Natural killer cell treated with Interleukin-12 subunit alpha and Interleukin-12 subunit beta and Interleukin-15 and Interleukin-18, amount 100 ng/mL, for 72 hours (primary cell): ENCODE measurements around the gene BTNL3. TPM values are rescaled to one million over a fixed set of nuclear protein-coding genes. Genes with fewer than 3 reads are reported as not detected.
"Not testable (repeated sequence)": the region's sequence is repeated elsewhere in the genome, so short reads cannot be mapped to it uniquely, and the experiment has no call there.

ENCODE experiments used
- ATAC-seq, 2 donors: fragments of 150-1000 bp; cut with Tn5 transposase in 1 of 2; sonication (Bioruptor Pico), chemical (Tn5 transposase) in 1 of 2; 2 replicates each; pipeline ENCODE4 v1.10.0; 2021
- DNase-seq: peaks from one replicate; pipeline ENCODE4 v3.0.0; 2022; ENCODE audit warnings: low spot score
- H3K27ac Mint-ChIP-seq, 2 donors: 1 replicate in 1 of 2; 2 replicates in 1 of 2; pipeline ENCODE4 v1.8.0; 2022; ENCODE audit warnings: mixed read lengths in 2 of 2, mild to moderate bottlenecking in 1 of 2, moderate library complexity in 1 of 2
- H3K27me3 Mint-ChIP-seq, 2 donors: 1 replicate in 1 of 2; 2 replicates in 1 of 2; pipeline ENCODE4 v1.8.0; 2022; ENCODE audit warnings: mixed read lengths in 2 of 2
- H3K36me3 Mint-ChIP-seq: one replicate; pipeline ENCODE4 v1.8.0; 2022; ENCODE audit warnings: mixed read lengths
- H3K4me1 Mint-ChIP-seq, 2 donors: 1 replicate in 1 of 2; 2 replicates in 1 of 2; pipeline ENCODE4 v1.8.0; 2022; ENCODE audit warnings: low read depth in 2 of 2, mixed read lengths in 2 of 2, mild to moderate bottlenecking in 1 of 2
- H3K4me3 Mint-ChIP-seq: one replicate; pipeline ENCODE4 v1.8.0; 2022; ENCODE audit warnings: mixed read lengths
- H3K9me3 Mint-ChIP-seq: 2 replicates; pipeline ENCODE4 v1.8.0; 2022; ENCODE audit warnings: mixed read lengths
- total RNA-seq, 2 donors: library from RNA; stranded (reverse); gene quantifications; one replicate each; pipeline ENCODE4 v1.2.3, GENCODE V29; 2022

The BTNL3 gene
- total RNA-seq, 2 donors from 2014 or later: not detected

DNA sequence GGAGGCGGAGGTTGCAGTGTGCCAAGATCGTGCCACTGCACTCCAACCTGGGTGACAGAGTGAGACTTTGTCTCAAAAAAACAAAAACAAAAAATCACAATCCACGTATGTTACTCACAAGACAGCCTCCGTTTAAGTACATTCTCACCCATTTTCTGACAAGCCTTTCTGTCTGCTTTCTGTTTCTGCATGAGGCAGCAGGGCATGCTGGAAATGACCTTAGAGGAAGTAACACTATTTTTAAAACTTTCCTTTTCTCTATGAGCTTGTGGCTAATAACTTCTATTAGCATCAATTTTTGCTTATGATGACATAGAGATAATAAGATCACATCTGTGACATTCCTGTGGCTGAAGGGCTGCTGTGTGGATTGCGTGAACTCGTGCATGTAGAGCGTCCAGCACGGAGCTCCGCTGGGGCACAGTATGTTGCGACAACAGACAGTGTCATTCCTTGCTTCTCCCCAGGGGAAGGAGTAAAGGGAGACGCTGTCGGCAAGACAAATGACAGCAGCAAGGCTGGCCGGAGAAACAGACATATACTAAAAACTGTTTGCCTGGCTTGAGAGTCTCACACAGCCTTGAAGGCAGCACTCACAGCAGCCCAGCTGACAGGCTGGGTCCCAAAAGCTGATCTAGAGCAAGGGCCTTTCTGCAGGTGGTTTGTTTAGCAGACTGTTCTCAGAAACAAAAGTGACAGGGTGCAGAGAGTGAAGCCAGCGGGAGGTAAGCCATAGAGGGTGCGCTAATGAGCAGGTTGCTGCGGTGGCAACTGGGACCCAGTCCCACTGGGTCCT lies 1.6 kb downstream of the BTNL3 start:
- H3K4me3 Mint-ChIP-seq: no peak overlapping the region
- no peaks in the 10 kb centered on the region for H3K9me3 Mint-ChIP-seq
- no peaks in the 10 kb centered on the region for H3K36me3 Mint-ChIP-seq
- no peaks in the 10 kb centered on the region for H3K4me1 Mint-ChIP-seq
- peaks cover 0 to 59% of the 10 kb centered on the region in 2 donors for H3K27me3 Mint-ChIP-seq
- ATAC-seq (no peak), DNase-seq (no peak)
- H3K27ac Mint-ChIP-seq: no peak overlapping the region

DNA sequence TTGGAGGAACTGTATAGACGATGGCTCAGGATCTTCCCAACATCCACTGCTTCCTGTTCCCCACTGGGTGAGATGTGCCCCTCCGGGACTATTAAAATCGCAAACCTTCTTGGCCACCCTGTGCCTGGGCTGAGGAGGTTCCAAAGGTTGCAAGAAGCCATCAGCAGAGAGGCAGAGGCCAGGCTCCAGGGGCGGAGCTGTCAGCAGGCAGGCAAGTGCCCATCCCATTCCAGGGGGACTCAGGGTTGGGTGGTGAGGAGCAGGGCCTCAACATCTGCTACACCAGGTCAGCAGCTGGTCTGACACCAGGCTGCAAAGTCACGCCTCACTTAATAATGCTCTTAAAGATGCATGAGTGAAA lies 2.2 kb downstream of the BTNL3 start:
- no peaks in the 10 kb centered on the region for H3K9me3 Mint-ChIP-seq
- ATAC-seq (no peak), DNase-seq (no peak)
- peaks cover 0 to 59% of the 10 kb centered on the region in 2 donors for H3K27me3 Mint-ChIP-seq
- H3K4me3 Mint-ChIP-seq: no peak overlapping the region
- H3K27ac Mint-ChIP-seq: no peak overlapping the region
- no peaks in the 10 kb centered on the region for H3K4me1 Mint-ChIP-seq
- H3K36me3 Mint-ChIP-seq: no peaks in the 10 kb centered on the region

DNA sequence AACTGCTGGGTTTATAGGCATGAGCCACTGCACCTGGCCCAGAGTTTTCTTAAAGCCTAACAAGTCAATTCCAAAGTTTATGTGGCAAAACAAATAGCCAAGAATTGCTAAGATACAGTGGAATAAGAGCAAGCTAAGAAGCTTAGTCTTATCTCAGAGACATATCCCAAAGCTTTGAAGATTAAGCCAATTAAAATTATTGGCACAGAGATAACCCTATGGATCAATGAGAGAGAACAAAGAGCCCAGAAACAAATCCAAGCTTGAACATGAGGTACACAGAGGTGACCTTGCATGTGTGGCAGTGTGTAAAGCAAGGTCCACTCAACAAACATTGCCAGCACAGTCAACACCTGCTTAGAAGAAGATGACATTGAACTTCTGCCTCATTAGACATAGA lies 13.3 kb downstream of the BTNL3 start:
- Mint-ChIP-seq H3K4me1 (no peaks in the 10 kb centered on the region), H3K27ac (no peak overlapping the region), H3K4me3 (no peak overlapping the region), H3K27me3 (peaks cover 8 to 22% of the 10 kb centered on the region in 2 donors), H3K36me3 (no peaks in the 10 kb centered on the region), H3K9me3 (no peaks in the 10 kb centered on the region)
- DNase-seq: no peak
- no peak for ATAC-seq

DNA sequence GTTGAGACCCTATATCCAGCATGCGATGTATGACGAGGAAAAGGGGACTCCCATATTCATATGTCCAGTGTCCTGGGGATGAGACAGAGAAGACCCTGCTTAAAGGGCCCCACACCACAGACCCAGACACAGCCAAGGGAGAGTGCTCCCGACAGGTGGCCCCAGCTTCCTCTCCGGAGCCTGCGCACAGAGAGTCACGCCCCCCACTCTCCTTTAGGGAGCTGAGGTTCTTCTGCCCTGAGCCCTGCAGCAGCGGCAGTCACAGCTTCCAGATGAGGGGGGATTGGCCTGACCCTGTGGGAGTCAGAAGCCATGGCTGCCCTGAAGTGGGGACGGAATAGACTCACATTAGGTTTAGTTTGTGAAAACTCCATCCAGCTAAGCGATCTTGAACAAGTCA lies 17.1 kb downstream of the BTNL3 start:
- Mint-ChIP-seq H3K9me3 (no peaks in the 10 kb centered on the region), H3K4me3 (no peak overlapping the region), H3K27ac (no peak overlapping the region), H3K36me3 (no peaks in the 10 kb centered on the region), H3K27me3 (peaks cover 0 to 8% of the 10 kb centered on the region in 2 donors), H3K4me1 (no peaks in the 10 kb centered on the region)
- no peak for DNase-seq
- ATAC-seq: no peak

DNA sequence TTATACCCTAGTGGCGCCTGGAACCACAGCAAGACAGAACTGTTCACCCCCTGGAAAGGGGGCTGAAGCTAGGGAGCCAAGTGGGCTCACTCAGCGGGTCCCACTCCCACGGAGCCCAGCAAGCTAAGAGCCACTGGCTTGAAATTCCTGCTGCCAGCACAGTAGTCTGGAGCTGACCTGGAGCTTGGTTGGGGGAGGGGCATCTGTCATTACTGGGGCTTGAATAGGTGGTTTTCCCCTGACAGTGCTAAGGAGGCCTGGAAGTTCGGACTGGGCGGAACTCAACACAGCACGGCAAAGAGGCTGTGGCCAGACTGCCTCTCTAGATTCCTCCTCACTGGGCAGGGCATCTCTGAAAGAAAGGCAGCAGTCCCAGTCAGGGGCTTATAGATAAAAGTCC lies 19.5 kb downstream of the BTNL3 start:
- Mint-ChIP-seq H3K36me3 (no peaks in the 10 kb centered on the region), H3K4me3 (no peak overlapping the region), H3K4me1 (no peaks in the 10 kb centered on the region), H3K27ac (no peak overlapping the region), H3K9me3 (no peaks in the 10 kb centered on the region), H3K27me3 (peaks cover 6 to 18% of the 10 kb centered on the region in 2 donors)
- DNase-seq: no peak
- ATAC-seq: no peak

DNA sequence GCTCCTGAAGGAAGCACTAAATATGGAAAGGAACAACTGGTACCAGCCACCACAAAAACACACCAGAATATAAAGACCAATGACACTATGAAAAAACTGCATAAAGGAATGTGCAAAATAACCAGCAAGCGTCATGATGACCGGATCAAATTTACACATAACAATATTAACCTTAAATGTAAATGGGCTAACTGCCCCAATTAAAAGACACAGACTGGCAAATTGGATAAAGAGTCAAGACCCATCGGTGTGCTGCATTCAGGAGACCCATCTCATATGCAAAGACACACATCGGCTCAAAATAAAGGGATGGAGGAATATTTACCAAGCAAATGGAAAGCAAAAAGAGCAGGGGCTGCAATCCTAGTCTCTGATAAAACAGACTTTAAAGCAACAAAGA lies 21.4 kb downstream of the BTNL3 start:
- not testable (repeated sequence) for H3K4me1 Mint-ChIP-seq, H3K4me3 Mint-ChIP-seq, H3K36me3 Mint-ChIP-seq, ATAC-seq, DNase-seq, H3K27ac Mint-ChIP-seq, H3K9me3 Mint-ChIP-seq
- H3K27me3 Mint-ChIP-seq: peaks cover 7 to 15% of the 10 kb centered on the region in 2 donors

DNA sequence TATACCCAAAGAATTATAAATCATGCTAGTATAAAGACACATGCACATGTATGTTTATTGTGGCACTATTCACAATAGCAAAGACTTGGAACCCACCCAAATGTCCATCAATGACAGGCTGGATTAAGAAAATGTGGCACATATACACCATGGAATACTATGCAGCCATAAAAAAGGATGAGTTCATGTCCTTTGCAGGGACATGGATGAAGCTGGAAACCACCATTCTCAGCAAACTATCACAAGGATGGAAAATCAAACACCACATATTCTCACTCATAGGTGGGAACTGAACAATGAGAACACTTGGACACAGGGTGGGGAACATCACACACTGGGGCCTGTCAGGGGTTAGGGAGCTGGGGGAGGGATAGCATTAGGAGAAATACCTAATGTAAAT lies 26.0 kb downstream of the BTNL3 start:
- not testable (repeated sequence) for H3K36me3 Mint-ChIP-seq, H3K9me3 Mint-ChIP-seq, ATAC-seq

DNA sequence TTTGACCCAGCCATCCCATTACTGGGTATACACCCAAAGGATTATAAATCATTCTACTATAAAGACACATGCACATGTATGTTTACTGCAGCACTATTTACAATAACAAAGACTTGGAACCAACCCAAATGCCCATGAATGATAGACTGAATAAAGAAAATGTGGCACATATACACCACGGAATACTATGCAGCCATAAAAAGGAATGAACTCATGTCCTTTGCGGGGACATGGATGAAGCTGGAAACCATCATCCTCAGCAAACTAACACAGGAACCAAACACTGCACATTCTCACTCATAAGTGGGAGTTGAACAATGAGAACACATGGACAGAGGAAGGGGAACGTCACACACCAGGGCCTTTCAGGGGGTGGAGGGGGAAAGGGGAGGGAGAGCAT lies 28.8 kb downstream of the BTNL3 start:
- H3K36me3 Mint-ChIP-seq: peaks cover 11% of the 10 kb centered on the region
- H3K4me1 Mint-ChIP-seq, H3K27ac Mint-ChIP-seq, H3K4me3 Mint-ChIP-seq, H3K9me3 Mint-ChIP-seq, ATAC-seq, DNase-seq: not testable (repeated sequence)
- H3K27me3 Mint-ChIP-seq: peaks cover 24 to 27% of the 10 kb centered on the region in 2 donors

More for the DNA sequence above, 26.0 kb downstream of the BTNL3 start:
- not testable (repeated sequence) for H3K27ac Mint-ChIP-seq, DNase-seq, H3K4me1 Mint-ChIP-seq, H3K4me3 Mint-ChIP-seq
- peaks cover 20 to 22% of the 10 kb centered on the region in 2 donors for H3K27me3 Mint-ChIP-seq

DNA sequence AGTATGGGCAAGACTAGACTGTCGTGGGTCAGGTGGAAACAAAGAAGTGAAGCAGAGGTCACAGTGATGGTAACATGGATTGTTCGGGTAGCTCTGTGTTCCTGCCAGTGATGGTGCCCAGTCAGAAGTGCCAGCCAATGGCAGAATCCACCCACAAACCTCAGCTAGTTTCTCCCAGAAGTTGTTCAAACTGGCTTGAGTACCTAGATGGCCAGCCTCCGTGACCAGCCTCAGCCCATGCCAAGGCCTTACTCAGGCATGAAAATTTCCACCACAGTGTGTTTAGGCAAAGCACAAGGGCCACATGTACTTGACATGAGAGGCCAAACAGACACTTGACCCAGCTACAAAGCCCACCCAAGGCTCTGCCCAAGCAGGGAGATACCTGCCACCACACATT lies 32.0 kb downstream of the BTNL3 start:
- Mint-ChIP-seq H3K27ac (no peak overlapping the region), H3K9me3 (no peaks in the 10 kb centered on the region), H3K27me3 (peaks cover 28 to 36% of the 10 kb centered on the region in 2 donors), H3K36me3 (peaks cover 11% of the 10 kb centered on the region), H3K4me1 (no peaks in the 10 kb centered on the region), H3K4me3 (no peak overlapping the region)
- ATAC-seq: no peak
- DNase-seq: no peak

DNA sequence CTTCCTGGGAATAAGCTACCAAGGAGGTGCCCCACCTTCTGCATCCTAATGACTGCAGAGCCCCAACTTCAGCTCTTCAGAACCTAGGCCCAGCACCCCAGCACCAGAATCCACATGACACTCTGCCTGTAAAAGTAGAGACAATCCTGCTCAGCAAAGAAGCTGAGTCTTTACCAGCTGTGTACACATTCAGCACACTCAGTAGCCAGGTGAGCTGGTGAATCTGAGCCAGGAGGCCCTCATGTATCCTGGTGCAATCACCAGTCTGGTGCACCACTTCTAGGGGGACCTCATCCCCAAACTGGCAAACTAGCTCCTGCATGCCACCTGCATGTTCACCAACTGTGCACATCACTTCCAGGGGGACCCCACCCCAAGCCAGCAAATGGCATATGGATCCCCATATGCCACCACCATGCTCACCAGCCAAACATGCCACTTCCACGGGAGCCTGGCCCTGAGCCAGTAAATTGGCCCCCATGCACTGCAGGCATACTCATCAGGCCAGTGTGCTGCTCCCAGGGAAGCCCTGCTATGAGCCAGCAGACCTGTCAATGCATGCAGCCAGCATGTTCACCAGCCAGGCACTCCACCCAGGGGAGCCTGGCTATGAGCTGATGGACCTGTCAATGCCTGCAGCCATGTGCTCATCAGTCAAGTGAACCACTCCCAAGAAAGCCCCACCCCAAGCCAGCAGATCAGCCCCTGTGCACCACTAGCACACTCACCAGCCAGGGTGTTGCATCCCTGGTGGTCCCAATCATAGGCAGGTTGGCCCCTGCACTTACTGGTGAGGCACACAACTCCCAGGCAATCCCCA lies 35.8 kb downstream of the BTNL3 start:
- Mint-ChIP-seq H3K27ac (no peak overlapping the region), H3K4me1 (no peaks in the 10 kb centered on the region), H3K27me3 (peaks cover 26 to 36% of the 10 kb centered on the region in 2 donors), H3K4me3 (no peak overlapping the region), H3K9me3 (no peaks in the 10 kb centered on the region), H3K36me3 (peaks cover 11% of the 10 kb centered on the region)
- DNase-seq (no peak), ATAC-seq (peak in 1 of 2 donors; percentile 28)

DNA sequence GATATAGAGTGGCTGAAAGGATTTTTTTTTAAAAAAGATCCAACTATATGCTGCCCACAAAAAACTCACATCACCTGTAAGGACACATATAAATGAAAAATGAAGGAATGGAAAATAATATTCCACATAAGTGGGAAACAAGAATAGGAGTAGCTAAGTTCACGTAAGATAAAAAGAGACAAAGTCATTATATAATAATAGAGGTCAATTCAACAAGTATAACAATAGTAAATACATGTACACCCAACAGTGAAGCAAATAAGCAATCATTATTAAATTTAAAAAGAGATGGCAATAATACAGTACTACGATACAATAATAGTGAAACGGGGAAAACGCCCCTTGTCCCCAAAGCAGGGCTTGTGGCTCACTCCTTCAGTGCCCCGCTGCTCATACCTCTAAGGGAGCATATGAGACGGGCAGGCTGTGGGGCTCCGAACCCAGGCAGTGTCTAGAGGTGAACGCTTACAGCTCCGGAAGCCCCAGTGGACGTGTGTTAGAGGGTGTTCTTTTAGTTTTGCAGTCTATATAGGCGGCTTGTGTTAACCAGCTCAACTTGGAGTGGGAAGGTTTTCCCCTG lies 38.9 kb downstream of the BTNL3 start:
- no peak for ATAC-seq
- Mint-ChIP-seq H3K27ac (no peak overlapping the region), H3K9me3 (peaks cover 2% of the 10 kb centered on the region), H3K4me1 (no peaks in the 10 kb centered on the region), H3K36me3 (no peaks in the 10 kb centered on the region), H3K27me3 (peaks cover 23 to 56% of the 10 kb centered on the region in 2 donors), H3K4me3 (no peak overlapping the region)
- DNase-seq: no peak

DNA sequence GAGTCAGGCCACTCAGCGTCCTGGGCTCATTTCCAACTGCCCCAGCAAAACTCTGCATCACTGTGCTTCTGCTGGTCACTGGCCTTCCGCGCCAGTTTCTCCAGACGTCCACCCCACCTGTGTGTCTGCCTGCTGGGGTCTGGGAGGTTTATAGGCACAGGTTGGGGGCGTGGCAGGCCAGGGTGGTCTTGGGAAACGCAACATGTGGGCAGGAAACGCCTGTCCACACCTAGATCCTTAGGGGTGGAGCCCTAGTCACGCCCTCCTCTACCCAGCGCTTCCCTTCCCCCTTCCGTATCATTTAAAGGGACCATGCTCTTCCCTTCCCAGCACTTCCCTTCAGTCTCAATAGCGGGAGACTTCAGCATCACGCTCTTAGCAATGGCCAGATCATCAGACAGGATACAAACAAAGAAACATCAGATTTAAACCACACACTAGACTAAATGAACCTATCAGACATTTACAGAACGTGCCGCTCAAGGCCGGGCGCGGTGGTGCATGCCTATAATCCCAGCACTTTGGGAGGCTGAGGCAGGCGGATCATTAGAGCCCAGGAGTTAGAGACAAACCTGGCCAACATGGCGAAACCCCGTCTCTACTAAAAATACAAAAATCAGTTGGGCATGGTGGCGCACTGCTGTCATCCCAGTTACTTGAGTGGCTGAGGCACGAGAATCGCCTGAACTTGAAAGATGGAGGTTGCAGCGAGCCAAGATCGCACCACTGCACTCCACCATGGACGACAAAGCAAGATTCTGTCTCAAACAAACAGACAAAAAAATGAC lies 39.6 kb downstream of the BTNL3 start:
- H3K4me3 Mint-ChIP-seq: no peak overlapping the region
- H3K27me3 Mint-ChIP-seq: peaks cover 23 to 51% of the 10 kb centered on the region in 2 donors
- H3K36me3 Mint-ChIP-seq: no peaks in the 10 kb centered on the region
- ATAC-seq (no peak), DNase-seq (no peak)
- H3K27ac Mint-ChIP-seq: no peak overlapping the region
- H3K4me1 Mint-ChIP-seq: no peaks in the 10 kb centered on the region
- peaks cover 2% of the 10 kb centered on the region for H3K9me3 Mint-ChIP-seq

DNA sequence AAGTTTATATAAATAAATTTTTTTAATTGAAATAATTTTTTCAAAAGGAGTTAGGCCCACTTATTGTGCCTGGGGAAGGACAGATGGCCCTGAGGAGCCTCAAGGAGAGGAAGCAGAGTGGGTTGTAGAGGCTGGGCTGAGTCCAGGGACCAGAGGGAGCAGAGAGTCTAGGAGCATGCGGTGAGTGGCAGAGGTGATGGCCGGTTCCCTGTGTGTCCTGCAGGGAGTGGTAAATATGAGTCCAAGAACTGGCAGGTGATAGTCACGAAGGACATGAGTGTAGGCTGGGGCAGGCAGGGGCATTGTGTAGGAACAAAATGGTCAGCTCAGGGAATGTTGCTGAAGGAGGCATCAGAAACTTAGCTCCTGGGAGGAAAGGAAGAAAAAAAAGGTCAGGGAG lies 43.1 kb downstream of the BTNL3 start:
- DNase-seq: no peak
- Mint-ChIP-seq H3K9me3 (peaks cover 2% of the 10 kb centered on the region), H3K27me3 (peaks cover 11 to 39% of the 10 kb centered on the region in 2 donors), H3K4me3 (no peak overlapping the region), H3K4me1 (no peaks in the 10 kb centered on the region), H3K36me3 (no peaks in the 10 kb centered on the region), H3K27ac (no peak overlapping the region)
- peak in 1 of 2 donors; percentile 20 for ATAC-seq
